ENCODE results near the gene DLX3. TPM values are rescaled to one million over a fixed set of nuclear protein-coding genes. Genes with fewer than 3 reads are reported as not detected.

Gene DLX3
- total and polyA plus RNA-seq, 2 of the 8 experiments (the other 6 are each of a cell fraction or from before 2014, with no cell fraction given): 0.15 to 0.20 TPM

- TF ChIP-seq HDAC6 (IDR thresholded peaks at IDR 0.05; ENCODE audit: low read depth, low read length): no peak
- no peak for TF ChIP-seq SP4 (IDR thresholded peaks at IDR 0.05; ENCODE audit: low read length)
- TF ChIP-seq KDM4A (IDR thresholded peaks at IDR 0.05; ENCODE audit: low read depth, low read length, severe bottlenecking): no peak
- peak; percentile 44; the same call in 1 of the 2 replicates for TF ChIP-seq EGR1 (IDR thresholded peaks at IDR 0.05; ENCODE audit: borderline replicate concordance, low read depth, low read length)
- no peak for TF ChIP-seq FOSL1 (IDR thresholded peaks at IDR 0.05; ENCODE audit: insufficient read depth, low read depth, low read length)
- TF ChIP-seq EP300 (IDR thresholded peaks at IDR 0.05; ENCODE audit: borderline replicate concordance in 1 of 2, low read depth in 2 of 2, low read length in 2 of 2): no peak
- no peak for TF ChIP-seq RFX5 (IDR thresholded peaks at IDR 0.05; ENCODE audit: borderline replicate concordance, low read depth, low read length)
- 0 out of 2 replicates have a peak, but pooled peaks have one; percentile 35 for TF ChIP-seq PHF8 (conservative IDR thresholded peaks at IDR 0.05; ENCODE audit: low read depth, low read length)
- TF ChIP-seq RAD21 (IDR thresholded peaks at IDR 0.05 in 1 of 2, conservative IDR thresholded peaks at IDR 0.05 in 1 of 2; ENCODE audit: low read depth in 2 of 2, low read length in 2 of 2): peak; percentile 6; a peak in 1 of 4 replicates
These were observed 30.1 kb downstream of the DLX3 start (continued) for GRCh38 chr17:49964769-49965523.
